ENCODE data around the gene STX16.

The STX16 gene

GRCh38 chr20:58652606-58653294 is 1.7 kb downstream of the STX16 start:
- peak overlapping the region; percentile 96 to 99 (median 99) for H3K4me3 ChIP-seq (ENCODE audit: low read depth in 1 of 5, low read length in 5 of 5)
- H3K4me1 ChIP-seq (ENCODE audit: control insufficient read depth in 5 of 5, insufficient read depth in 5 of 5, low read length in 5 of 5) = peaks cover 4 to 69% (median 53%) of the 10 kb centered on the region in 5 donors
- no peaks in the 10 kb centered on the region for H3K9me3 ChIP-seq (ENCODE audit: control insufficient read depth in 5 of 5, low read length in 5 of 5)
- H3K27ac ChIP-seq (ENCODE audit: low read depth, low read length) = peak overlapping the region; percentile 86
- peaks cover 0 to 4% (median 0%) of the 10 kb centered on the region in 5 donors for H3K36me3 ChIP-seq (ENCODE audit: control insufficient read depth in 5 of 5, insufficient read depth in 5 of 5, low read length in 5 of 5)
- H3K27me3 ChIP-seq (ENCODE audit: control insufficient read depth in 5 of 5, insufficient read depth in 4 of 5, low read length in 5 of 5) = no peaks in the 10 kb centered on the region
- peak overlapping the region; percentile 84 to 100 (median 98) for H3K9ac ChIP-seq (ENCODE audit: low read length in 5 of 5)

GRCh38 chr20:58654337-58654736 is 3.3 kb downstream of the STX16 start:
- no peaks in the 10 kb centered on the region for H3K9me3 ChIP-seq (ENCODE audit: control insufficient read depth in 5 of 5, low read length in 5 of 5)
- no peak overlapping the region for H3K4me3 ChIP-seq (ENCODE audit: low read depth in 1 of 5, low read length in 5 of 5)
- H3K4me1 ChIP-seq (ENCODE audit: control insufficient read depth in 5 of 5, insufficient read depth in 5 of 5, low read length in 5 of 5) = peaks cover 4 to 74% (median 56%) of the 10 kb centered on the region in 5 donors
- H3K36me3 ChIP-seq (ENCODE audit: control insufficient read depth in 5 of 5, insufficient read depth in 5 of 5, low read length in 5 of 5) = peaks cover 0 to 4% (median 0%) of the 10 kb centered on the region in 5 donors
- H3K27ac ChIP-seq (ENCODE audit: low read depth, low read length) = no peak overlapping the region
- peak overlapping the region in 1 of 5 donors; percentile 99 for H3K9ac ChIP-seq (ENCODE audit: low read length in 5 of 5)
- H3K27me3 ChIP-seq (ENCODE audit: control insufficient read depth in 5 of 5, insufficient read depth in 4 of 5, low read length in 5 of 5) = no peaks in the 10 kb centered on the region

GRCh38 chr20:58655328-58656107 is 4.4 kb downstream of the STX16 start:
- no peaks in the 10 kb centered on the region for H3K9me3 ChIP-seq (ENCODE audit: control insufficient read depth in 5 of 5, low read length in 5 of 5)
- H3K4me1 ChIP-seq (ENCODE audit: control insufficient read depth in 5 of 5, insufficient read depth in 5 of 5, low read length in 5 of 5) = peaks cover 4 to 67% (median 55%) of the 10 kb centered on the region in 5 donors
- no peaks in the 10 kb centered on the region for H3K27me3 ChIP-seq (ENCODE audit: control insufficient read depth in 5 of 5, insufficient read depth in 4 of 5, low read length in 5 of 5)
- H3K27ac ChIP-seq (ENCODE audit: low read depth, low read length) = no peak overlapping the region
- H3K36me3 ChIP-seq (ENCODE audit: control insufficient read depth in 5 of 5, insufficient read depth in 5 of 5, low read length in 5 of 5) = peaks cover 0 to 4% (median 0%) of the 10 kb centered on the region in 5 donors
- H3K9ac ChIP-seq (ENCODE audit: low read length in 5 of 5) = peak overlapping the region in 3 of 5 donors; percentile 10 to 59 (median 33)
- no peak overlapping the region for H3K4me3 ChIP-seq (ENCODE audit: low read depth in 1 of 5, low read length in 5 of 5)

GRCh38 chr20:58656831-58657230 is 5.7 kb downstream of the STX16 start:
- peaks cover 4 to 62% (median 54%) of the 10 kb centered on the region in 5 donors for H3K4me1 ChIP-seq (ENCODE audit: control insufficient read depth in 5 of 5, insufficient read depth in 5 of 5, low read length in 5 of 5)
- H3K27ac ChIP-seq (ENCODE audit: low read depth, low read length) = no peak overlapping the region
- H3K27me3 ChIP-seq (ENCODE audit: control insufficient read depth in 5 of 5, insufficient read depth in 4 of 5, low read length in 5 of 5) = no peaks in the 10 kb centered on the region
- peak overlapping the region in 3 of 5 donors; percentile 6 to 48 (median 46) for H3K9ac ChIP-seq (ENCODE audit: low read length in 5 of 5)
- H3K36me3 ChIP-seq (ENCODE audit: control insufficient read depth in 5 of 5, insufficient read depth in 5 of 5, low read length in 5 of 5) = peaks cover 4 to 10% (median 8%) of the 10 kb centered on the region in 5 donors
- no peak overlapping the region for H3K4me3 ChIP-seq (ENCODE audit: low read depth in 1 of 5, low read length in 5 of 5)
- no peaks in the 10 kb centered on the region for H3K9me3 ChIP-seq (ENCODE audit: control insufficient read depth in 5 of 5, low read length in 5 of 5)

GRCh38 chr20:58657262-58657661 is 6.2 kb downstream of the STX16 start:
- Histone ChIP-seq H3K27me3 (ENCODE audit: control insufficient read depth in 5 of 5, insufficient read depth in 4 of 5, low read length in 5 of 5) (no peaks in the 10 kb centered on the region), H3K4me3 (ENCODE audit: low read depth in 1 of 5, low read length in 5 of 5) (no peak overlapping the region), H3K9ac (ENCODE audit: low read length in 5 of 5) (peak overlapping the region in 3 of 5 donors; percentile 6 to 56 (median 14)), H3K4me1 (ENCODE audit: control insufficient read depth in 5 of 5, insufficient read depth in 5 of 5, low read length in 5 of 5) (peaks cover 4 to 60% (median 52%) of the 10 kb centered on the region in 5 donors), H3K9me3 (ENCODE audit: control insufficient read depth in 5 of 5, low read length in 5 of 5) (no peaks in the 10 kb centered on the region), H3K27ac (ENCODE audit: low read depth, low read length) (no peak overlapping the region), H3K36me3 (ENCODE audit: control insufficient read depth in 5 of 5, insufficient read depth in 5 of 5, low read length in 5 of 5) (peaks cover 4 to 12% (median 10%) of the 10 kb centered on the region in 5 donors)

GRCh38 chr20:58657986-58658385 is 6.9 kb downstream of the STX16 start:
- Histone ChIP-seq H3K27me3 (ENCODE audit: control insufficient read depth in 5 of 5, insufficient read depth in 4 of 5, low read length in 5 of 5) (no peaks in the 10 kb centered on the region), H3K9ac (ENCODE audit: low read length in 5 of 5) (no peak overlapping the region), H3K27ac (ENCODE audit: low read depth, low read length) (no peak overlapping the region), H3K9me3 (ENCODE audit: control insufficient read depth in 5 of 5, low read length in 5 of 5) (no peaks in the 10 kb centered on the region), H3K36me3 (ENCODE audit: control insufficient read depth in 5 of 5, insufficient read depth in 5 of 5, low read length in 5 of 5) (peaks cover 4 to 15% (median 11%) of the 10 kb centered on the region in 5 donors), H3K4me3 (ENCODE audit: low read depth in 1 of 5, low read length in 5 of 5) (no peak overlapping the region), H3K4me1 (ENCODE audit: control insufficient read depth in 5 of 5, insufficient read depth in 5 of 5, low read length in 5 of 5) (peaks cover 2 to 53% (median 46%) of the 10 kb centered on the region in 5 donors)

- peak overlapping the region in 1 of 5 donors; percentile 10 for H3K9ac ChIP-seq (ENCODE audit: low read length in 5 of 5)
- no peaks in the 10 kb centered on the region for H3K9me3 ChIP-seq (ENCODE audit: control insufficient read depth in 5 of 5, low read length in 5 of 5)
- H3K36me3 ChIP-seq (ENCODE audit: control insufficient read depth in 5 of 5, insufficient read depth in 5 of 5, low read length in 5 of 5) = peaks cover 7 to 18% (median 15%) of the 10 kb centered on the region in 5 donors
- H3K4me3 ChIP-seq (ENCODE audit: low read depth in 1 of 5, low read length in 5 of 5) = no peak overlapping the region
- H3K4me1 ChIP-seq (ENCODE audit: control insufficient read depth in 5 of 5, insufficient read depth in 5 of 5, low read length in 5 of 5) = peaks cover 0 to 48% (median 41%) of the 10 kb centered on the region in 5 donors
- no peaks in the 10 kb centered on the region for H3K27me3 ChIP-seq (ENCODE audit: control insufficient read depth in 5 of 5, insufficient read depth in 4 of 5, low read length in 5 of 5)
- no peak overlapping the region for H3K27ac ChIP-seq (ENCODE audit: low read depth, low read length)
Measured at GRCh38 chr20:58658760-58659159, 7.7 kb downstream of the STX16 start.

GRCh38 chr20:58659841-58660240 is 8.8 kb downstream of the STX16 start:
- Histone ChIP-seq H3K4me1 (ENCODE audit: control insufficient read depth in 5 of 5, insufficient read depth in 5 of 5, low read length in 5 of 5) (peaks cover 0 to 48% (median 36%) of the 10 kb centered on the region in 5 donors), H3K4me3 (ENCODE audit: low read depth in 1 of 5, low read length in 5 of 5) (no peak overlapping the region), H3K27me3 (ENCODE audit: control insufficient read depth in 5 of 5, insufficient read depth in 4 of 5, low read length in 5 of 5) (no peaks in the 10 kb centered on the region), H3K27ac (ENCODE audit: low read depth, low read length) (no peak overlapping the region), H3K9me3 (ENCODE audit: control insufficient read depth in 5 of 5, low read length in 5 of 5) (no peaks in the 10 kb centered on the region), H3K36me3 (ENCODE audit: control insufficient read depth in 5 of 5, insufficient read depth in 5 of 5, low read length in 5 of 5) (peaks cover 7 to 27% (median 18%) of the 10 kb centered on the region in 5 donors), H3K9ac (ENCODE audit: low read length in 5 of 5) (peak overlapping the region in 2 of 5 donors; percentile 33 to 46)

GRCh38 chr20:58660855-58661597 is 9.9 kb downstream of the STX16 start:
- peaks cover 3 to 29% (median 18%) of the 10 kb centered on the region in 5 donors for H3K36me3 ChIP-seq (ENCODE audit: control insufficient read depth in 5 of 5, insufficient read depth in 5 of 5, low read length in 5 of 5)
- H3K4me3 ChIP-seq (ENCODE audit: low read depth in 1 of 5, low read length in 5 of 5) = no peak overlapping the region
- H3K27ac ChIP-seq (ENCODE audit: low read depth, low read length) = no peak overlapping the region
- peak overlapping the region in 2 of 5 donors; percentile 21 to 32 for H3K9ac ChIP-seq (ENCODE audit: low read length in 5 of 5)
- H3K27me3 ChIP-seq (ENCODE audit: control insufficient read depth in 5 of 5, insufficient read depth in 4 of 5, low read length in 5 of 5) = no peaks in the 10 kb centered on the region
- peaks cover 0 to 39% (median 24%) of the 10 kb centered on the region in 5 donors for H3K4me1 ChIP-seq (ENCODE audit: control insufficient read depth in 5 of 5, insufficient read depth in 5 of 5, low read length in 5 of 5)
- H3K9me3 ChIP-seq (ENCODE audit: control insufficient read depth in 5 of 5, low read length in 5 of 5) = no peaks in the 10 kb centered on the region

All from subcutaneous abdominal adipose tissue (tissue), 5 donors.